NK-92 treated with Interleukin-12 subunit alpha and Interleukin-12 subunit beta, amount 100 ng/mL, for 24 hours (cell line): ENCODE results near the gene IL1RL1.

ENCODE experiments used
- DNase-seq: peaks from one replicate; lab custom pipeline; 2025; lab: John Stamatoyannopoulos, UW

Gene IL1RL1

DNA sequence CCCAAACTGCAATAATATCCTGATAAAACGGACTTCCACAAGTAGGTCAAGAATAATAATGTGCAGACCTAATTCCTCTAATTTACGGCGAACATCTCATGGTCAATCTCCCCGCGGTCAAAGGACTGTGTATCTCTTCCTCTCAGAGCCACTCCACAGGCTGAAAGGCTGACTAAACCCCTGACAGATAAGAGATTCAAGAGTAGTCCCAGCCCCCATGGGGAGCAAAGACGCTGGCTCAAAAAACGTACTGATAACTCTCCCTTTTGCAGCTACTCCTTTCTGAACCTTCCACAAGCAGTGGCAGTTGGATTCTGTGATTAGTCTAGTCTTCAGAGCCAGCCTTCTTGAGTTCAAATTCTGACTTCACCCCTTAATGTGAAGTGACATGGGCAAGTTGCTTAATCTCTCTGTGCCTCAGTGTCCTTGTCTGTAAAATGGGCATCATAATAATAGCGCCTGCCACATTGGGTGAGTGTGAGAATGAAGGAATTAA lies 24.6 kb downstream of the IL1RL1 start:
- no peak for DNase-seq

DNA sequence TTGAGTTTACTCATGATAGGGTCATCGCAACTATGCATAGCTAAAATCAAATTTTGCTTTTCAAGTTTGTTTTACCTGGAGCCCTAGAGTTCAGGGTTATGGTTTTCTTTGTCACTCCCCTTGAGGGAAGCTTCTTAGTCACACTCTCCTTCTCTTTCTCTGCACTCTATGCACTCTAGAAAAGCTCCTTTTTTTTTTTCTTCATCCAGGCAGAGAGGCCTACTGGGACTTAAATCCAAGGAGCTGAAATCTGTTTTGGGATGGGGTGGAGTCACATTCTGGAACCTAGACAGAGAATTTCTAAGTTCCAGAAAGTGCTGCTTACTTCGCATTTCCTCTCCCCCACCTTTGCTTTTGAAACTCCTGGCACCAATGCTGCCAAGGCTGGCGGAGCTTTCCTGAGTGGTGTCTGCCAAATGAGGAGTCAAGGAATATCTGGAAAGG lies 25.2 kb downstream of the IL1RL1 start:
- no peak for DNase-seq

DNA sequence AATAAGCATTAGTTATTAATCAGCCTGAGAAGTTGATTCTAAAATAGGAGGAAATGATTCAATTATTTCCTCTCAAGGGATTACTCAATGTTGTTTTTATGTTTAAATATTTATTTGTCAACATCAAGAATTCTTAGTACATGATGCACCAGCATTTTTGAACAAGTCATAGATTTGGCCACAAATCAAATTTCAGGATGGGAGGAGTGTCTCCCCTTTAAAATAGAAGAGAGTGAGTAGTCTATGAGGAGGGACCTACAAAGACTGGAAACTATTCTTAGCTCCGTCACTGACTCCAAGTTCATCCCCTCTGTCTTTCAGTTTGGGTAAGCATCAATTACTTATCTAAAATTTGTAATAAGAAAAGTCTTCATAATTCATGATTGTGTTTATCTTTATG lies 25.6 kb downstream of the IL1RL1 start:
- no peak for DNase-seq

DNA sequence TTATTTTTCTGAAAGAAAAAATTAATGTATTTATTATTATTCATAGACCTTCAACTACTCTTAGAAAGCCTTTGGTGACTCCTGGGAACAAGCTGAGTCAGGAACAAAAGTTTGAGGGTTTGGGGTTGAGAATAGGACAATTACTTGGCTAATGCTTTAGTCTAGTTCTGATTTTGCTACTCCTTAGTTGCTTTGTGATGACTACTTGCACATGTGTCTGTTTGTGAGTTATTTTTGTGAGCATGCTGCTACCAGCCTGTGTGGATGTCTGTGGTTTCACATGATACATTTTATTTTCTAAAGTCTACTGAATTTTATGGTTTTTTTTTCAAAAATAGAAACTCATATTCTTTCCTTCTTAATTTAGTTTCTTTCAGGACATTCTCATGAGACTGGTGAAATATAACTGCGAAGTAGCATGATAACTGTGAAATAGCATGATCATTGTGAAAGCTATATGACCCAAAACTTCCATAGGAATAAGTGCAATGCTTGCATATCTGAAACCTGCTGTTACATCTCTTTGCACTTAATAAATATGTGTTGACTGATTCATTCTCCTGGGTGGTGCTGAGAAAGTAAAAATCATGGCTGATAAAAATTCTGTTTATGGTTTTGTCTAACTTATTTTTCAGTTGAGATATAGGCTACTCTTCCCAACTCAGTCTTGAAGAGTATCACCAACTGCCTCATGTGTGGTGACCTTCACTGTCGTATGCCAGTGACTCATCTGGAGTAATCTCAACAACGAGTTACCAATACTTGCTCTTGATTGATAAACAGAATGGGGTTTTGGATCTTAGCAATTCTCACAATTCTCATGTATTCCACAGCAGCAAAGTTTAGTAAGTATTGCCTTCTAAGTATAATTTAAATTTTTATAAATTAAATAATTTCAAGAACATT lies 26.4 kb downstream of the IL1RL1 start:
- no peak for DNase-seq

DNA sequence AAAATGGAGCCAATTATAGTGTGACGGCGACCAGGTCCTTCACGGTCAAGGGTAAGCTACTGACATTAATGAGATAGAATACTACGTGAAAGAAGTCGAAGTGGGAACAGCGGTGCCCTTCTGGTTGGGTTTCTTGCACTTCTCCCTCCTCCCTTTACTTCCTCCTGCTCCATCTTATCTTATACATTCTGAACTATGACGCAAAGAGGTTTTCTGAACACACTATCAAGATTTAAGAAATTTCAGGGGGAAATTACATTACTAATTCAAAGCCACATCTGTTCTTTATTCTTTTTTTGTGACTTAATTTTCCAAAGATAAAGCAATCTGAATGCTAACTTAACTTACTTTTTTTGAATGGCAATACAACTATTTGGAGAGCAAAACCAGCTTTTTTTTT lies 29.4 kb downstream of the IL1RL1 start:
- no peak for DNase-seq

DNA sequence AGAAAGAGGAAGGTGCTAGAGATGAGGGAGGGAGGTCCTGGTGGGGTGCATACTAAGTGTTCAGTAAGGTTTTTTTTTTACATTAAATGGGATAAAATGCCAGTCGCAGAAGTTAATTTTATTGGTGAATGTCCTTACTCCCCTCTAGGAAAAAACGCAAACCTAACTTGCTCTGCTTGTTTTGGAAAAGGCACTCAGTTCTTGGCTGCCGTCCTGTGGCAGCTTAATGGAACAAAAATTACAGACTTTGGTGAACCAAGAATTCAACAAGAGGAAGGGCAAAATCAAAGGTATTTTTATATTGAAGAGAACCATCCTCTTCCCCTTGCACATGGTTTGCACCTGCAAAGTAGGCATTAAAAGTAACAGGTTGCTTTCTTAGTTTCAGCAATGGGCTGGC lies 31.5 kb downstream of the IL1RL1 start:
- DNase-seq, result no peak

DNA sequence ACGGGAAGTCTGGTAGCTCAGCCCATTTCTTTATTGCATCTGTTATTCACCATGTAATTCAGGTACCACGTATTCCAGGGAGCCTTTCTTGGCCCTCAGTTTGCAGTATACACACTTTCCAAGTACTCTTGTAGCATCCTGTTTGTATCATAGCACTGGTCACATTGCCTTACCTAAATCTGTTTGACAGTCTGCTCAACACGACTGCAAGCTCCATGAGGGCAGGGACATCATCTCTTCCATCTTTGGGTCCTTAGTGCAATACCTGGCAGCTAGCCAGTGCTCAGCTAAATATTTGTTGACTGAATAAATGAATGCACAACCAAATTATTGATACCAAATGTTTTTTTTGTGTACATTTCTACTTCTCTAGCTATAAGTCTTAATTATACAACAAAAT lies 33.0 kb downstream of the IL1RL1 start:
- DNase-seq, result no peak

DNA sequence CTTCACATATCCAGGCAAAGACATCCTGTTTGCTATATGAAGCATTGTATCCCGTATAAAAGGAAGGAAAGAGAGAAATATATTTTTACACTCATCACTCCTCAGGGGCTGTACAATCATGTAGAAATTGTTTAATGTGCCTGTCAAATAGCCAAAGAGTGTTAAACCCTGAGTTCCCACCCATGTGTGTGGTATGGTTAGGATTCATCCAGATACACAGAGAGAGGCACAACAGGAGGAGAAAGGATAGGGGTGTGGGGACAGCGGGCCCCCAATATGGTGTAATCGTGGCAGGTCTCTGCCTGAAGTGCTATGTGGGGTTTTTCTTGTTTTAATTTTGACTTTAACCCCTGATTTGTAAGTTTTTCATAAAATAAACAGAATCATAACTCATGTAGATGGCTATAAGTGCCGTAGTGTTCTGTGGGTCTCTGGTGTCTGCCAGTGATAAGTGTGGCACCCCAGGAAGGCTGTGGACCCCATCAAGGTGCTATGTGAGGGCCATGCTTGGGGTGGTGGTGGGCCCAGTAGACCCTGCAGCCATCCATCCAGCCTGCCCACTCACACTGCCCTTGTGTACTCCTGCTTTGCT lies 34.1 kb downstream of the IL1RL1 start:
- no peak for DNase-seq

DNA sequence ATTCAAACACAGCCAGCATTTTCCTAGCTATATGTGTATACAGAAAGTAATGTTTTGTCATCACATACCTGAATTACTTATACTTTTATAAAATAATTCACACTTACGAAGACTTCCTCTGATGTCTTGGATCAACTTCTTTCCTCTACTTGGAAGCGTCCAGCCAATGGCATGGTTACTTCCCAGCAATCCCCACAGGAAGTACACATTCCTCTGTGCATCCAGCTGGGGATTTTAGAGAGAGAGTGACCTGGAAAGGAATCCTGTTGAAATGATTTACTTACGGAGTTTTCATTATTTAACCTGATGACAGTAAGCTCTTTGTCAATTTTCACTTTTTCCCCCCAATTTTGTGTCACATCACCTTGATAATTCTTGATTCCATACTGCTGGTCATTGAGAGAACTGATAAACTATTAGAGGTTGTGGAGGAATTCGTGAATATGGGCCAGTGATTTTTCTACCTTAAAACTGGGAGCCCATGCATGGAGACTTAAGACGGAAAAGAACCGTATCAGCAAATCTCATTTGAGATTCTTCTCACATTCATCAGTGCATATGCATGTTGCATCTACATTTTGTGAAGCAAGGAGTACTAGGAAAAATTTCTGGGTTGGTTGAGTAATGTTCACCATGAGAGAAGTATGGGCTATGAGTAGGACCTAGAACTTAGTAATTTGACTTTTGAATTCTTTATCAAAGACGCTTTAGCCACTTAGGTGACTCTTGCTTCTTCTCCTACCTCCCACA lies 35.2 kb downstream of the IL1RL1 start:
- no peak for DNase-seq

DNA sequence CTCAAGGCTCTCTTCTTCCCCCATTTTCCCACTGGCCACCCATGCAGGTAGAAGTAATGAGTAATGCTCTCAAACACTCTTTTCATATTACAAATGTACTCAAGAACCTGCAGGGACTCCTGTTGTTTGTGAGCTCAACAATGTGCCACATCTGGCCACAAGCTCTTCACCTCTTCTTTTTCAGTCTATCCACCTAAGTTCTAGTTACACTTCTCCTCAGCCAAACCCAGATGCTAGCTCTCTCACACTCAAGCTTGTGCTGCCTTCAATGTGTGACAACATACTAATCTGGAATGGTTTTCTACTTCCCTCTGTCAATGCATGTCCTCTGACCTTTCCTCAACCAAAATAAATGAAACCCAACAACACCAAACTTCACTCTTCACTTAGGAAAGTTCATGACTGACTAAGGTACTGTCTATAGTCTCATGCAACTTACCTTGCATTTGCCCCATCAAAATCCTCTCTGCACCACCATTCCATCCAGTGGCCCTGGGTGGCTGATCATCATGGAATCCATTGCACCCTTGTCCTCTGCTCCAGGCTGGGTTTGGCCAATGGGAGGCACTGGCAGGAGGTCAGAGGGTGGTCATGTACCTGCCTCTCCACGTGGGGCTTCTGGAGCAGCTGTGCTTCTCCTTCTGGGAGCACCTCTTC lies 38.9 kb downstream of the IL1RL1 start:
- DNase-seq, result no peak

DNA sequence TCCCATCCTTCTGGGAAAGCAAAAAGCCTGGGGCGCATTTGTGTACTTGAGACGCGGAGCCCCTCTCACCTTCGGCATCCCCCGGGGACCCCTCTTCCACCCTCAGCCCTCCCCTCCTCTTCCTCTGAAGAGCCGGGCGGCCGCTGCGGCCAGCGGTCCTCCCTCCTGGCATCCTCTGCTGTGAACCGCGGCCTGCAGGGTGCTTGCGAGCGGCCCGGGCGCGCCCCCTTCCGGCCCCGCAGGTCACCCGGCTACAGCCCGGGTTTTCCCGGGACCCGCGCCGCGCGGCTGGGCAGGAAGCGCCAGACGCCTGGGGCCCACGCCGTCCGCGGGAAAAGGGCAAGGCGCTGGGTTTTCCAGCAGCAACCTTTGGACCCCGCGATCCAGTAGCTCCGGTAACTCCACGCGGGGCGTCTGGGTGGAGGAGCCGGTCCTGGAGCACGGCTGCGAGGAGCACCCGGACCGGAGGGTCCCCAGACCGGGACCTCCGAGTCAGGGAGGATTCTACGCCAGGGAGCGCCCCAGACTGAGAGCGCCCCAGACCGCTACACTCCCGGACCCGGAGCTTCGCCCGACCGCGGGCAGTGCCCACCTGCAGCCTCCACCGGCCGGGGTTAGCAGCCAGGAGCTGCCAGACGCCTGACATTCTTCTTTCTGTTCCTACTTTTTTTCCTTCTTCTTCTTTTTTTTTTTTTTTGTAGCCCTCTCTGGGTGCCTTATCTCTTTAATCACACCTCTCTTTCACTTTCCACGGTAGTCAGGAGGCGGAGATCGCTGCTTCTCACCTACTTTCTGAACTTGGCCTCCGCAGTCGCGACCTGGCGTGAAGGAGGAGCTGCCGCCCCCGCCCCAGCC lies 44.4 kb downstream of the IL1RL1 start, which contains the start of gene IL18R1:
TSS of gene IL18R1 (plus strand) at position 271 of the 855 bp plus-strand sequence. CDS start 6,865 bp downstream, outside the sequence.
- DNase-seq, result peak; percentile 80

DNA sequence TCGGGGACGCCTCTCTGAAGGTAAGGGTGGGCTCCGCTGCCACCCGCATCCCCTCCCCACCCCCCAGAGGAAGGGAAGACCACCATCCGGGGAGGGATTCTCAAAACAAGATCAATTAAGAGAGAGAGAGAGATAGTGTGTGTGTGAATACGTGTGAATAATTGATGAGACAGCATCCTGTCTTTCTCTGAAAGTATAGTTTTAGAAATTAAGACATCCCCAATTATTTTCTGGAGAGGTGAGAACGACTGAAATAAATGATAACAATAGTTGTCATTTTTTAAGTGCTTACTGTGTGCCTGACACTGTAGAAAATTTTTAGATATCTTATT lies 45.0 kb downstream of the IL1RL1 start:
- no peak for DNase-seq

DNA sequence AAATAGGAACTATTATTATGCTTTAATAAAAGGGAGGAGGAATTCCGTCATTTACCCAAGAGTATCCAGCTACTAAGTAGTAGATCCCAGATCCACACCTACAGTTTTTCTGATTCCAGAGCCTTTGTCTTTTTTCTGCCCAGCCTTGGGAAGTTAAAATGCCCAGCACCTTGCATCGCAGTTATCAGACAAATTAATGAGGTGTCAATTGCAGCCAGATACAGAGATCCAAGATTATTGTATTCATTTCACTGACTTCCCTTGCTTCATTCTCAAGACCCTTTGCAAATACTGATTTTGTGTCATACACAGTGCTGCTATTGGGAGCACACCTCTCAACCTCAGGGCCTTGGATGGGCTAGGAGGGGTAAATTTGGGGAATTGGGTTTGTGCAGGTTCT lies 45.4 kb downstream of the IL1RL1 start:
- no peak for DNase-seq

DNA sequence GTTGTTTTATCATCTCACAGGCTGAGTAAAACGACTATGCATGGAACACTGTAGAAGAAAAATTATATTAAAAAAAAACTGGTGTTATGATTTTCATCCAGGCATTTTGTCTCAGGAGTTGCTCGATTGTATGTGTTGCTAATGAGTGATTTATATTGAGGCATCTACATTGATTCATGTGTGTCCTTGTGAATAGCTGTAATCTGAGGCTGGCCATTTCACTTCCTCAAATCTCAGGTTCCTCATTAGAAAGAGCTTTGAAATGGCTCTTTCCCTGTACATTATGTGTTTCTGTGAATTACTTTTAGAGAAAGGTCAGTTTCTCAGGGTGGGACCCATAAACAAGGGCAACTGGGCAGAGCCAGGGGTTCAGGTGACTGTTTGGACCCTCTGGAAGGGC lies 46.6 kb downstream of the IL1RL1 start:
- DNase-seq, result no peak

DNA sequence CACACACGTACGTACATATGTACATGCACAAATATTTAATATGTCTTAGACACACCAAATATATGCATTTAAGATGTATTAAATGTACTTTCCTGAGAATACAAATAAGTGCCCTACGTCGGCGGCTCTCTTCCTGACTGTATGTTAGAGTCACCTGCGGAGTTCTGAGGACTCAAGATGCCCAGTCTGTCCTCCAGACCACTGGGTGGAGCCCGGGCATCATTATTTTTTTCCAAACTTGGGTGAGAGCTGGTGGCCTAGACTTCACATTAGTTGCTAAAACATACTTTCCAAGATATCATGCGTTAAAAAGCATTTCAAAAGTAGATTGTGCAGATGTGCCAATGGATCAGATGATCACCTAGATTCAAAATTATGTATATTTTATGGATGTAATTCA lies 47.1 kb downstream of the IL1RL1 start:
- DNase-seq, result peak; percentile 27

DNA sequence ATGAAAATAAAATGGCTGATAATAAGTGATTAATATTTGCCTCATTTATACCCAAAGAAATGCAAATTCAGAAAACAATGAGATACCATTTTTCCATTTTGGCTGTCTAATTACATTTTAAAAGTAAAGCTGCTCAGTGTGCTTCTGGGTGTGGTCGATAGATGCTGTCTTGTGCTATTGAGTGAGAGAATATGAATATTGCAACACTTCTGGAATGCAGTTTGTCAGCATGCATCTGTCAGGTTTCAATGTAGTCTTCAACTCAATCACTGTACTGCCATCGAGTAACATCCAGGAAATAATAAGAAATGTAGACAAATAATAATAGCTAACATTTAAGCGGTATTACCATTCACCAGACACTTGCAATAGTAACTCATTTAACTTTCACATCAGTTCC lies 48.2 kb downstream of the IL1RL1 start:
- no peak for DNase-seq

DNA sequence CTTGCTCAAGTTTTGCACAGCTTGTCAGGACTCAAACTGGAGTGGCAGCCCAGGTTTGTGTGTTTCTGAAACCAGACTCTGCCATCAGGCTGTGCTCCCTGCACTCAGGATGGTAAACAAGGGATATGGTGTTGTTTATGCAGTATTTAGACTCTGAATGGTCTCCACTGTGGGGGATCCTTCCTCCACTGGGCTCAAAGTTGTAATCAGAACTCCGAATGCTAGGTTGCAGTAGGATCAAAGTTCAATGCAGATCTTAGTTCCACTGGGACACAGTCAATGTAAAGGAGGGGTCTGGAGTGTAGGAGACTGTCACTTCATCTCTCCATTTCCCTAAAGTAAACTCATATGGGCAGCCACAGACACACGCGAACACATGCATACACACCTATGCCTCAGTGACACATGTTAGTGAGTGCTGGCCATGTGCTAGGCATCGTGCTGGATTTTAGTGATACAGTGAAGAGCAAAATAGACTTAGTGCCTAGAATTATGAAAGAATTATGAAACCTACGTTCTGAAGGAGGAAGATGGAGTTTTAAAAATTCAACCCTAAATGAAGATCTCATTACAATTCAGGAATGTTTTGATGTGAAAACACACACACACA lies 50.4 kb downstream of the IL1RL1 start:
- no peak for DNase-seq

DNA sequence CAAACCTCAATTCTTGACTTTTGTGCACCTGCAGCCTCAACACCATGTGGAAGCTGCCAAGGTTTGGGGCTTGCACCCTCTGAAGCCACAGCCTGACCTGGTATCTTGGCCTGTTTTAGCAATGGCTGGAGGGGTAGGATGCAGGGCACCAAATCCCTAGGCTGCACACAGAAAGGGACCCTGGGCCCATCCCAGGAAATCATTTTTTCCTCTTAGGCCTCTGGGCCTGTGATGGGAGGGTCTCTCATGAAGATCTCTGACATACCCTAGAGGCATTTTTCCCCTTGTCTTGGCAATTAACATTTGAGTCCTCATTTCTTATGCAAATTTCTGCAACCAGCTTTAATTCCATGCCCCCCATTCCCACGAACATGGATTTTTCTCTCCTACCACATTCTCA lies 54.4 kb downstream of the IL1RL1 start:
- DNase-seq, result no peak

DNA sequence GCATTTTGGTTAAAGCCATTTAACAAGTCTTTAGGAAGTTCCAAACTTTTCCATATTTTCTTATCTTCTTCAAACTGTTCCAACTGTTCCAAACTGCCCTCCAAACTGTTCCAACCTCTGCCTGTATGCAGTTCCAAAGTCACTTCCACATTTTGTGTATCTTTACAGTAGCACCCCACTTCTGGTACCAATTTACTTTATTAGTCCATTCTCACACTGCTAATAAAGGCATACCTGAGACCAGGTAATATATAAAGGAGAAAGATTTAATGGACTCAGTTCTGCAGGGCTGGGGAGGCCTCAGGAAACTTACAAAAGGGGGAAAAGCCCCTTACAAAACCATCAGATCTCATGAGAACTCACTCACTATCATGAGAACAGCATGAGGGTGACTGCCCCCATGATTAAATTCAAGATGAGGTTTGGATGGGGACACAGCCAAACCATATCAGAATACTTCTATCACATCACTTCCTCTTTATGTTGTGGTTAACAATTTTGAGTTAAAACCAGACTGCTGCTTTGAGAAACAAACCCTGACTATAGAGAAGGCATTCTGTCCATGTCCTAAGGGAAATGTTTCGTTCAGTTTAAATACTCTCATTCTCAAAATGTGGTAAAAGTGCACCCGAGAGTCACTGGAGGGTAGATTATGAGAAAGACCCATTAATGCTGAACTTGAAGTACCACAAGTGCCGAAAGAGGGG lies 55.2 kb downstream of the IL1RL1 start:
- DNase-seq, result no peak

DNA sequence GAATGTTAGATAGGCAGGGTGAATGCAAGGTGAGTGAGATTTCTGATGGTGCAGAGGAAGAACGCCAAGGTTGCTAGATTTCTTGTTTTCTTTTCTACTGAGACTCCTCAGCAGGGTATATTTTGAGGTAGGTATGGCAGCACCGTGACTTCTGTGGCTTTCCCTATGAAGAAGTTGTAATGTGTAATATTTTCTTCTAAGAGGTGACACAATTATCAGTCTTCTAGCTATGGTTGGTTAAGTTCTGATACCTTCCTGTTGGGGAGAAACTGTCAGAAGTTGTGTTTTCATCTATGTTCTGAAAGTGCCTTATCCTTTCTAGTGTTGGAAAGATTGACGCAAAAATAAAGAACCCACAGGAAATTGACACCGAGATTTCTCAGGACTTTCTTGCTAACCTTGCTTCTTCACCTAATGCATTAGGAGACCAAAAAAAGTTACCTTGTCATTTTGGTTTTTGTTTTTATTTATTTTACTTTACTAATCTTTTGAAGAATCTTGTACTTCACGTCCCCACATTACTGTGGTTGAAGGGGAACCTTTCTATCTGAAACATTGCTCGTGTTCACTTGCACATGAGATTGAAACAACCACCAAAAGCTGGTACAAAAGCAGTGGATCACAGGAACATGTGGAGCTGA lies 56.1 kb downstream of the IL1RL1 start:
- no peak for DNase-seq
